ENCODE data around the gene PHYKPL.
"Not testable (repeated sequence)": the region's sequence is repeated elsewhere in the genome, so short reads cannot be mapped to it uniquely, and the experiment has no call there.

Gene PHYKPL

DNA sequence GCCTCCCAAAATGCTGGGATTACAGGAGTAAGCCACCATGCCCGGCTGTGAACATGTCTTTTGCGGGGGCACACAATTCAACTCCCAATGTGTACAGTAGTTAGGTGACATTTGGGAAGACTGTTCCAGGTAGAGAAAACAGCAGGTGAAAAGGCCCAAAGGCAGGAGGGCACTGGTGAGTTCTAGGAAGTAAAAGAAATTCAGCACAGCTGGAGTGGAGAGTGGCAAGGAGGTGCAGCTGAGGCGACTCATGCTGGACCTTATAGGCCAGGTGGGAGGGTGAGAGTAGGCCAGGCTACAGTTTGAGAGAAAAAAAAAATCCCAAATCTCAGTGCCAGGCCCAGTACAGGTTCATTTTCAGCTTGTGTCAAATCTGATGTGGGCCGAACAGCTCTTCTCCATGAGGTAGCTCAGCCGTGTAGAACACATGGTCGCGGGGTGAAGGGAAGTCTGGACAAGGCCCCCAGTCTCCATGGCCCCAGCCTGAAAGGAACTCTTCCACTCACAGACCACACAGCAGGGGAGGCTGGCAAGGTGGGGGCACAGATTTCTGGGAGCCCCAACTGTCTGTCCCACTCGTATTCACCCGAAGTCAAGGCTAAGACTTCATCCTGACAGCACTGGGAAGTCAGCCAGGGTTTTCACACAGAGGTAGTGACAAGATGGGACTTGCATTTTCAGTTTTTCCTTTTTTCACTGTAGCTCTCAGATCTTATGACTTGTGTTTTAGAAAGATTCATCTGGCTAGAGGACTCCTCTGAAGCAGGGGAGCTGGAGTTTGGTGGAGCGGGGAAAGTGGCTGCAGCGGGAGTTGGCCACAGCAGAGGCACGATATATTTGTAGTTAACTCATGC, 32.8 kb downstream of the PHYKPL start:
- no peaks in the 10 kb centered on the region for H3K36me3 ChIP-seq
- no peak for TF ChIP-seq CTCF (IDR thresholded peaks at IDR 0.05; ENCODE audit: low read depth, low read length)
- H3K27me3 ChIP-seq (ENCODE audit: insufficient read depth, low read depth, severe bottlenecking): no peaks in the 10 kb centered on the region
- H3K27ac ChIP-seq: no peak overlapping the region
- DNase-seq: no peak
- no peaks in the 10 kb centered on the region for H3K9me3 ChIP-seq (ENCODE audit: severe bottlenecking)
- H3K4me3 ChIP-seq (ENCODE audit: low read depth, low read length): no peak overlapping the region

DNA sequence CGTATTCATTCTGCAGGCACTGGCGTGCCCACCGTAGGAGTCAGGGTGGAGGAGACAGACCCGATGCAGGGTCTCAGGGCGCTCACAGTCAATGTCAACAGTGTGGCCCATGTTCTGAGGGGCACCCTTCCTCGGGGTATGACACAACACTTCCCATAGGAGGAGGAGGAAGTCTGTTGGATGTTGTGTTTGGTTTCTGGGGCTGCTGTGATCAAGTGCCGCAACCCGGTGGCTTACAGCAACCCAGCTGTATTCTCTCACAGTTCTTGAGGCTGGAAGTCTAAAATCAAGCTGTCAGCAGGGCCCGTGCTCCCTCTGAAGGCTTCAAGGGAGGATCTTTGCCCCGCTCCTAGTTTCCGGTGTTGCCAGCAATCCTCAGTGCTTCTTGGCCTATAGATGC, 33.9 kb downstream of the PHYKPL start:
- DNase-seq: no peak
- Histone ChIP-seq H3K27me3 (ENCODE audit: insufficient read depth, low read depth, severe bottlenecking) (no peaks in the 10 kb centered on the region), H3K4me3 (ENCODE audit: low read depth, low read length) (no peak overlapping the region), H3K9me3 (ENCODE audit: severe bottlenecking) (no peaks in the 10 kb centered on the region), H3K36me3 (no peaks in the 10 kb centered on the region), H3K27ac (peak overlapping the region; percentile 20; the same call in 1 of the 2 replicates)
- TF ChIP-seq CTCF (IDR thresholded peaks at IDR 0.05; ENCODE audit: low read depth, low read length): no peak

DNA sequence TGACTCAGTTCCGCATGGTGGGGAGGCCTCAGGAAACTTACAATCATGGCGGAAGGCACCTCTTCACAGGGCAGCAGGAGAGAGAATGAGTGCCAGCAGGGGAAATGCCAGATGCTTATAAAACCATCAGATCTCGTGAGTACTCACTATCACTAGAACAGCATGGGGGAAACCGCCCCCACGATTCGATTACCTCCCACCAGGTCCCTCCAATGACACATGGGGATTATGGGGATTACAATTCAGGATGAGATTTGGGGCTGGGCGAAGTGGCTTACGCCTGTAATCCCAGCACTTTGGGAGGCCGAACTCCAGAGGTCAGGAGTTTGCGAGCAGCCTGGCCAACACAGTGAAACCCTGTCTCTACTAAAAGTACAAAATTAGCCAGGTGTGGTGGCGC, 34.5 kb downstream of the PHYKPL start:
- not testable (repeated sequence) for H3K27ac ChIP-seq; H3K36me3 ChIP-seq; H3K27me3 ChIP-seq (ENCODE audit: insufficient read depth, low read depth, severe bottlenecking); H3K4me3 ChIP-seq (ENCODE audit: low read depth, low read length); H3K9me3 ChIP-seq (ENCODE audit: severe bottlenecking)
- peak; percentile 64 for DNase-seq

GRCh38 chr5:178196986-178197385, 35.6 kb downstream of the PHYKPL start:
- DNase-seq: no peak

DNA sequence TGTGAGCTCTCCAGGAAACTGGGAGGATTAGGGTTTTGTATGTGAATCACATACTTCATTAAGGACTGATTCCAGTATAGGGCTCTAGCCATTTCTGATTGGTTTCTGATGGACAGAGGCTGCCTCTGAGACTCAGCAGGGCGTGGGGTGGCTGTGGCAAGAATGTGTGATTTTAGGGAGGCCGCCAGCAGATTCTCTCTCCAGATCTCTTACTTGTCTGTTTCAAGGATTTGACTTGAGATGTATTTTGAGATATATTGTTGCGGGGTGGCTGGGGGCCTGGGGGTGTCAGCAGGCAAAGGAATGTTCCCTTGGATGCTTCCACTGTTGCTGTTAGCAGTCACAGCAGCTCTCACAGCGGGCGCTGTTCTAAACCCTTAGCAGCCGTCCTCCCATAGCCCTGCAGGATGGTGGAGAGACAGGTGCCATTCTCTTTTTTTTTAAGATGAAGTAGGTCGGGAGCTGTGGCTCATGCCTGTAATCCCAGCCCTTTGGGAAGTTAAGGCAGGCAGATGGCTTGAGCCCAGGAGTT, 36.3 kb downstream of the PHYKPL start:
- DNase-seq: no peak
- Histone ChIP-seq H3K9me3 (ENCODE audit: severe bottlenecking) (no peaks in the 10 kb centered on the region), H3K4me3 (ENCODE audit: low read depth, low read length) (no peak overlapping the region), H3K27ac (no peak overlapping the region), H3K36me3 (no peaks in the 10 kb centered on the region), H3K27me3 (ENCODE audit: insufficient read depth, low read depth, severe bottlenecking) (no peaks in the 10 kb centered on the region)
- TF ChIP-seq CTCF (IDR thresholded peaks at IDR 0.05; ENCODE audit: low read depth, low read length): no peak

More at GRCh38 chr5:178196986-178197385, 35.6 kb downstream of the PHYKPL start:
- H3K27me3 ChIP-seq (ENCODE audit: insufficient read depth, low read depth, severe bottlenecking): no peaks in the 10 kb centered on the region
- no peaks in the 10 kb centered on the region for H3K36me3 ChIP-seq
- H3K9me3 ChIP-seq (ENCODE audit: severe bottlenecking): no peaks in the 10 kb centered on the region
- no peak overlapping the region for H3K27ac ChIP-seq
- TF ChIP-seq CTCF (IDR thresholded peaks at IDR 0.05; ENCODE audit: low read depth, low read length): peak; percentile 56
- no peak overlapping the region for H3K4me3 ChIP-seq (ENCODE audit: low read depth, low read length)

DNA sequence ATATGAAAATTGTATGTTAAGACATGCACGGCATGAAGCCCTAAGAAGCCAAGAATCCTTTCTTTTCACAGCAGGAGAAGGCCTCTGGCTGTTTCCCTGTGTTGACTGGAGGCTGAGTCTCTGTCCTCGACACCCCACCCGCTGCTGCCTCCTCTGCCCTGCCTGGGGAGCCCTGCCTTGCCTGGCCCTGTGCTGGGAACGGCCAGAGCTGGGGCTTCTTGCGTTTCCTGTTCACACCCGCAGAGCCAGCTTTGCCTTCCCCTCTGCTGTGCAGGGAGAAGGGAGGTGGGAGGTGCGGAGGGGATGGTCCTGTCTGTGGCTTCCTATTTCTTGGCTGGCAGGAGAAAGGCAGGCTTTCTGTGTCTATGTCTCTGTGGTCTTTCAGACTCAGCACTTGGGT, 38.6 kb downstream of the PHYKPL start:
- no peak for TF ChIP-seq CTCF (IDR thresholded peaks at IDR 0.05; ENCODE audit: low read depth, low read length)
- no peak overlapping the region for H3K27ac ChIP-seq
- H3K36me3 ChIP-seq: no peaks in the 10 kb centered on the region

More for the DNA sequence above, 38.6 kb downstream of the PHYKPL start:
- no peak for DNase-seq
- H3K9me3 ChIP-seq (ENCODE audit: severe bottlenecking): no peaks in the 10 kb centered on the region
- H3K4me3 ChIP-seq (ENCODE audit: low read depth, low read length): no peak overlapping the region
- no peaks in the 10 kb centered on the region for H3K27me3 ChIP-seq (ENCODE audit: insufficient read depth, low read depth, severe bottlenecking)

Data from WERI-Rb-1 (cell line).